AG04450 (cell line): Measurements from ENCODE around the gene PILRA. TPM values are rescaled to one million over a fixed set of nuclear protein-coding genes. Genes with fewer than 3 reads are reported as not detected.
"Not testable (repeated sequence)": the region's sequence is repeated elsewhere in the genome, so short reads cannot be mapped to it uniquely, and the experiment has no call there.

ENCODE experiments used
- CTCF ChIA-PET: fragments of 300-600, 350-600 bp; formaldehyde crosslinking; extraction: SDS; loops from one replicate; lab custom pipeline; 2022; ENCODE audit warnings: antibody characterized with exemption, inconsistent platforms; lab: Charles Lee
- POLR2A ChIA-PET: fragments of 350-600 bp; formaldehyde crosslinking; extraction: SDS; loops from one replicate; lab custom pipeline; 2021; ENCODE audit warnings: antibody characterized with exemption, inconsistent platforms; lab: Yijun Ruan, JAX
- DNase-seq: peaks from one replicate; pipeline ENCODE4 v3.0.0-alpha.2; 2011; ENCODE audit warnings: low read depth, low spot score
- H3K27ac ChIP-seq: one replicate; pipeline ENCODE4 v1.5.1; 2012; ENCODE audit warnings: low read depth, low read length, control low read depth
- H3K27me3 ChIP-seq: one replicate; pipeline ENCODE4 v1.6.0; 2012; ENCODE audit warnings: low read length; ENCODE audit not compliant: control insufficient read depth, insufficient read depth
- H3K4me3 ChIP-seq: 2 replicates; pipeline ENCODE4 v1.5.1; 2011; ENCODE audit warnings: mild to moderate bottlenecking, low read depth, low read length, control low read depth
- H3K9me3 ChIP-seq: 2 replicates; pipeline ENCODE4 v1.5.1; 2012; ENCODE audit warnings: low read length; ENCODE audit not compliant: control insufficient read depth, insufficient read depth
- polyA plus RNA-seq: library from polyadenylated mRNA; depleted of rRNA; stranded (reverse); fragments of >200 nt; gene quantifications from 2 replicates; pipeline ENCODE4 v1.2.3, GENCODE V29; 2011
- TF ChIP-seq, protein P1 (sequence below): IDR thresholded peaks from 2 replicates; pipeline ENCODE4 v1.5.1; 2011; ENCODE audit warnings: low read depth, low read length, control low read depth, inconsistent platforms

The PILRA gene
- polyA plus RNA-seq, 1 experiment = 0.30 TPM

DNA sequence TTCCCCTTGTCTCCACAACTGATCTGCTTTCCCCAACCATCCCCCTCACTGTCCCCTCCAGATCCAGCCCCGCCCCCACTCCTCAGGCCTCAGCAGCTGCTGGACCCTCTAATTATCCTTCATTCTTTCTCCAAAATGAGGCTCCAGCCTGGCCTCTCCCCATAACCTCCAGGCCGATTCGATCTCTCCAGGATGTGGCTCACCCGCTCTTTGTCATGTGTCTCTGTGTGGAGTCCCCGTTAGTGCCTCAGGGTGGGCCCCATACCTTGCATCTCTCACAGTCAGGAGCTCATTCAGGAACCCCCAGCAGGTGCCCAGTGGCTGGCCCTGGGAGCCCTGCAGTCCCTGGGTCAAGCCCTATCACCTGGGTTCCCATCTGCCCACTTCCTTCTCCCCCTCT, 1.3 kb downstream of the PILRA start:
- TF ChIP-seq, protein P1, sequence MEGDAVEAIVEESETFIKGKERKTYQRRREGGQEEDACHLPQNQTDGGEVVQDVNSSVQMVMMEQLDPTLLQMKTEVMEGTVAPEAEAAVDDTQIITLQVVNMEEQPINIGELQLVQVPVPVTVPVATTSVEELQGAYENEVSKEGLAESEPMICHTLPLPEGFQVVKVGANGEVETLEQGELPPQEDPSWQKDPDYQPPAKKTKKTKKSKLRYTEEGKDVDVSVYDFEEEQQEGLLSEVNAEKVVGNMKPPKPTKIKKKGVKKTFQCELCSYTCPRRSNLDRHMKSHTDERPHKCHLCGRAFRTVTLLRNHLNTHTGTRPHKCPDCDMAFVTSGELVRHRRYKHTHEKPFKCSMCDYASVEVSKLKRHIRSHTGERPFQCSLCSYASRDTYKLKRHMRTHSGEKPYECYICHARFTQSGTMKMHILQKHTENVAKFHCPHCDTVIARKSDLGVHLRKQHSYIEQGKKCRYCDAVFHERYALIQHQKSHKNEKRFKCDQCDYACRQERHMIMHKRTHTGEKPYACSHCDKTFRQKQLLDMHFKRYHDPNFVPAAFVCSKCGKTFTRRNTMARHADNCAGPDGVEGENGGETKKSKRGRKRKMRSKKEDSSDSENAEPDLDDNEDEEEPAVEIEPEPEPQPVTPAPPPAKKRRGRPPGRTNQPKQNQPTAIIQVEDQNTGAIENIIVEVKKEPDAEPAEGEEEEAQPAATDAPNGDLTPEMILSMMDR = no peak
- Histone ChIP-seq H3K27me3 (no peaks in the 10 kb centered on the region), H3K9me3 (no peaks in the 10 kb centered on the region), H3K4me3 (no peak overlapping the region), H3K27ac (no peak overlapping the region)
- ChIA-PET CTCF (no interaction called here), POLR2A (interaction anchor here (0.7 kb wide), 1 partner anchor 105 kb away, joined by 8 read pairs; the partner anchor contains the start of gene TSC22D4)
- no peak for DNase-seq

DNA sequence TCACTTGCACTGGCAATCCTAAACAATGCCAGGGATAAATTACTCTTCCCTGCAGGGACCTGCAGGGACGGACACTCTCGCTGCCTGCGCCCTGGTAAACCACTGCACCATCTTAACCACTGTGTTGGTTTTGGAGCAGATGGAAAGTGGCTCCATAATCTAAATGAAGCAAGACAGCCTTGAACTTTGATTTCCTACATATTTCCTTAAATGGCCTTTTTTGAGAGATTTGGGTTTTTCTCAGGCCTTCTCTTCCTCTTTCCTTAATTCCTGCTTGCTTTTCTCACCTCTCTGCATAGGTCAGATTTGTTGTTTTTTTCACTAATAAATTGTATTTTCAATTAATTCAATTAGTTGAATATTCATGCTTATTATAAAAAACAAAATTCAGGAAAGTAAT, 2.8 kb downstream of the PILRA start:
- ChIA-PET CTCF (no interaction called here), POLR2A (no interaction called here)
- H3K4me3 ChIP-seq = no peak overlapping the region
- H3K27ac ChIP-seq = no peak overlapping the region
- DNase-seq = no peak
- H3K9me3 ChIP-seq = no peaks in the 10 kb centered on the region
- no peaks in the 10 kb centered on the region for H3K27me3 ChIP-seq
- TF ChIP-seq, protein P1 = no peak

DNA sequence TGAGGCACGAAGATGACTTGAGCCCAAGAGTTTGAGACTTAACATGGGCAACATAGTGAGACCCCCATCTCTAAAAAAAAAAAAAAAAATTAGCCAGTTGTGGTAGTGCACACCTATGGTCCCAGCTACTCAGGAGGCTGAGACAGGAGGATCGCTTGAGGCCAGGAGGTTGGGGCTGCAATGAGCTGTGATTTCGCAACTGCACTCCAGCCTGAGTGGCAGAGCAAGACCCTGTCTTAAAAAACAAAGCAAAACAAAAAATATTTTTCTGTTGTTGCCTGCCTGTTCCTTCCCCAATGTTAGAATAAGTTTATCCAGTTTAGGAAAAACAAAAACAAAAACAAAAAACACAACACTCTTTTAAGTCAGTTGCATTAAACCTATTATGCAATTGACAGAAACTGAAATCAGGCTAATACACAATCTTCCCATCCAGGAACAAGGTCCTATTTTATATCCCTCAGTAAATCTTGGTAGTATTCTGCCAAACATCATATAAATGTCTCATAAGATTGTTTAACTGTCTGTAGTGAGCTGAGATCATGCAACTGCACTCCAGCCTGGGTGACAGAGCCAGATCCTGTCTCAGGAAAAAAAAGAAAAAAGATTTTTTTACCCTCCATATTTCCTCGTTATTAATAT, 4.9 kb downstream of the PILRA start:
- no peaks in the 10 kb centered on the region for H3K9me3 ChIP-seq
- POLR2A ChIA-PET = no interaction called here
- TF ChIP-seq, protein P1 = no peak
- no peak overlapping the region for H3K4me3 ChIP-seq
- DNase-seq = no peak
- CTCF ChIA-PET = no interaction called here
- H3K27ac ChIP-seq = no peak overlapping the region
- H3K27me3 ChIP-seq = no peaks in the 10 kb centered on the region

DNA sequence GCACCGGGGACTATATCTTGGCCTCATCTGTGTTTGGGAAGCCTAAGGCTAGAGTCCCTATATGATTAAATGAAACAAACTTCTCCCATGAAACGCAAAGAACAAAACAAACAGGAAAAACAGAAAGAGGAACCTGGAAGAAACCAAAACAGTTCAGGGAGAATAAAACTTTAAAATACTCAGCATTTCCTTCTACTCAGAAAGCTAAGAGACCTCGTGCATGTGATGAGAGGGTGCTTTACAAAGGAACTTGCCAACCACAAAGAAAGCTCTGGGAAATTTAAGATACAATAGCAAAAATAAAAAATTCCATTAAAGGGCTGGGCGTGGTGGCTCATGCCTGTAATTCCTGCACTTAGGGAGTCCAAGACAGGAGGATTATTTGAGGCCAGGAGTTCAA, 6.9 kb downstream of the PILRA start:
- TF ChIP-seq, protein P1 = no peak
- no peak for DNase-seq
- Histone ChIP-seq H3K4me3 (no peak overlapping the region), H3K27me3 (no peaks in the 10 kb centered on the region), H3K27ac (no peak overlapping the region), H3K9me3 (no peaks in the 10 kb centered on the region)
- CTCF ChIA-PET = interaction anchor here (0.7 to 0.8 kb wide), 2 partner anchors 23 to 27 kb away, joined by 4 to 5 read pairs; no protein-coding TSS in a partner anchor
- POLR2A ChIA-PET = no interaction called here

DNA sequence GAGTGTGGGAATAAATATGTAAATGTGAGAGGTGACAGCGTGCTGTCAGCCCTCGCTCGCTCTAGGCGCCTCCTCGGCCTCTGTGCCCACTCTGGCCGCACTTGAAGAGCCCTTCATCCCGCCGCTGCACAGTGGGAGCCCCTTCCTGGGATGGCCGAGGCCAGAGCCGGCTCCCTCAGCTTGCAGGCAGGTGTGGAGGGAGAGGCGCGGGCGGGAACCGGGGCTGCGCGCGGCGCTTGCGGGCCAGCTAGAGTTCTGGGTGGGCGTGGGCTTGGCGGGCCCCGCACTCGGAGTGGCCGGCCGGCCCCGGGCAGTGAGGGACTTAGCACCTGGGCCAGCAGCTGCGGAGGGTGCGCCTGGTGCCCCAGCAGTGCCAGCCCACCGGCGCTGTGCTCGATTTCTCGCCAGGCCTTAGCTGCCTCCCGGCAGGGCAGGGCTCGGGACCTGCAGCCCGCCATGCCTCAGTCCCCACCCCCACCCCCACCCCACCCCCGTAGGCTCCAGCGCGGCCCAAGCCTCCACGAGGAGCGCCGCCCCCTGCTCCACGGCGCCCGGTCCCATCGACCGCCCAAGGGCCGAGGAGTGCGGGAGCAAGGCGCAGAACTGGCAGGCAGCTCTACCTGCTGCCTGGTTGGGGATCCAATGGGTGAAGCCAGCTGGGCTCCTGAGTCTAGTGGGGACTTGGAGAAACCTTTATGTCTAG, 8.4 kb downstream of the PILRA start:
- DNase-seq, H3K9me3 ChIP-seq, H3K4me3 ChIP-seq, POLR2A ChIA-PET, H3K27ac ChIP-seq, H3K27me3 ChIP-seq: not testable (repeated sequence)
- CTCF ChIA-PET = interaction anchor here (1.0 kb wide), 1 partner anchor 183 kb away, joined by 5 read pairs; no protein-coding TSS in a partner anchor

DNA sequence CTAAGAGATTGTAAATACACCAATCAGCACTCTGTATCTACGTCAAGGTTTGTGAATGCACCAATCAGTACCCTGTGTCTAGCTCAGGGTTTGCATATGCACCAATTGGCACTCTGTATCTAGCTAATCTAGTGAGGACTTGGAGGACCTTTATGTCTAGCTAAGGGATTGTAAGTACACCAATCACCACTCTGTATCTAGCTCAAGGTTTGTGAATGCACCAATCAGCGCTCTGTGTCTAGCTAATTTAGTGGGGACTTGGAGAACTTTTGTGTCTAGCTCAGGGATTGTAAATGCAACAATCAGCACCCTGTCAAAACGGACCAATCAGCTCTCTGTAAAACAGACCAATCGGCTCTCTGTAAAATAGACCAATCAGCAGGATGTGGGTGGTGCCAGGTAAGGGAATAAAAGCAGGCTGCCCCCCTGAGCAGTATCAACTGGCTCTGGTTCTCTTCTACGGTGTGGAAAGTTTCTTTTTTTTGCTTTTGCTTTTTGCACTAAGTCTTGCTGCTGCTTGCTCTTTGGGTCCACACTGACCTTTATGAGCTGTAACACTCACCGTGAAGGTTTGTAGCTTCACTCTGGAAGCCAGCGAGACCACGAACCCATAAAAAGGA, 9.1 kb downstream of the PILRA start:
- CTCF ChIA-PET = interaction anchor here (0.5 to 1.0 kb wide), 2 partner anchors 16 to 182 kb away, joined by 5 to 6 read pairs; no protein-coding TSS in a partner anchor
- POLR2A ChIA-PET, H3K27me3 ChIP-seq, H3K4me3 ChIP-seq, H3K27ac ChIP-seq, DNase-seq, H3K9me3 ChIP-seq: not testable (repeated sequence)
